Measurements from ENCODE around the gene C12orf57. TPM values are rescaled to one million over a fixed set of nuclear protein-coding genes. Genes with fewer than 3 reads are reported as not detected.

C12orf57 gene
- total and polyA plus RNA-seq, 9 of the 15 experiments (the other 6 are each of a cell fraction or from before 2014, with no cell fraction given): 26.7 to 191 (median 107) TPM

GRCh38 chr12:6938353-6939190 is 5.2 kb upstream of the C12orf57 start:
- H3K9me1 ChIP-seq (ENCODE audit: control insufficient read depth, insufficient read depth, low read length): no peaks in the 10 kb centered on the region
- WGBS (ENCODE audit: insufficient coverage, low coverage, missing lambda C conversion rate): 82% methylated on average over 31 of the region's 32 CpGs
- DNase-seq (ENCODE audit: extremely low read depth in 1 of 4, low spot score in 3 of 4) (no peak), FAIRE-seq (no peak), ATAC-seq (no peak)
- in situ Hi-C loops (cut with MboI) (no loop called here), intact Hi-C loops (cut with micrococcal nuclease) (no loop called here)
- POLR2A ChIA-PET: interaction anchor here (0.5 to 2.8 kb wide), 12 partner anchors 9 to 405 kb away, joined by 3 to 18 read pairs (median 4); partner anchors contain the start of genes ATN1 and SPSB2
- H2AFZ ChIP-seq (ENCODE audit: low read depth, low read length): peak overlapping the region; percentile 54; the same call in 1 of the 2 replicates
- peak overlapping the region; percentile 82 for H3K4me2 ChIP-seq (ENCODE audit: insufficient read depth, low read length)
- H4K20me1 ChIP-seq (replicated peaks; ENCODE audit: control insufficient read depth, insufficient read depth, low read length): no peaks in the 10 kb centered on the region
- peaks cover 7 to 56% of the 10 kb centered on the region in 2 experiments; a peak in 4 of 5 replicates for H3K4me1 ChIP-seq (replicated peaks in 1 of 2; ENCODE audit: control insufficient read depth in 2 of 2, insufficient read depth in 2 of 2, low read length in 2 of 2)
- peaks cover 1% of the 10 kb centered on the region; the same call in 2 of the 3 replicates for H3K79me2 ChIP-seq (ENCODE audit: control insufficient read depth, insufficient read depth, low read length)
- no peaks in the 10 kb centered on the region for H3K27me3 ChIP-seq (ENCODE audit: control insufficient read depth in 2 of 2, insufficient read depth in 2 of 2, low read length in 2 of 2)
- H3K4me3 ChIP-seq: peak overlapping the region; percentile 44; the same call in 1 of the 2 replicates
- no TSS peak for BruUV-seq (replicated peaks)
- H3K36me3 ChIP-seq (ENCODE audit: control insufficient read depth, insufficient read depth, low read length): peaks cover 69% of the 10 kb centered on the region; the same call in 2 of the 3 replicates
- no peaks in the 10 kb centered on the region for H3K9me3 ChIP-seq (replicated peaks; ENCODE audit: control insufficient read depth, insufficient read depth, low read depth, low read length)
- H3K9ac ChIP-seq (ENCODE audit: insufficient read depth in 1 of 2, low read depth in 2 of 2, low read length in 2 of 2): peak overlapping the region; percentile 84 to 97
- H3K27ac ChIP-seq (ENCODE audit: extremely low read depth, low read depth, low read length): peak overlapping the region; percentile 79; the same call in 2 of the 3 replicates
- CTCF ChIA-PET (ENCODE audit: low intra/inter-chr PET ratio): no interaction called here
- peak; percentile 87 for TF ChIP-seq POLR2G (IDR thresholded peaks at IDR 0.05; ENCODE audit: low read depth, low read length)
- TF ChIP-seq, protein P1, sequence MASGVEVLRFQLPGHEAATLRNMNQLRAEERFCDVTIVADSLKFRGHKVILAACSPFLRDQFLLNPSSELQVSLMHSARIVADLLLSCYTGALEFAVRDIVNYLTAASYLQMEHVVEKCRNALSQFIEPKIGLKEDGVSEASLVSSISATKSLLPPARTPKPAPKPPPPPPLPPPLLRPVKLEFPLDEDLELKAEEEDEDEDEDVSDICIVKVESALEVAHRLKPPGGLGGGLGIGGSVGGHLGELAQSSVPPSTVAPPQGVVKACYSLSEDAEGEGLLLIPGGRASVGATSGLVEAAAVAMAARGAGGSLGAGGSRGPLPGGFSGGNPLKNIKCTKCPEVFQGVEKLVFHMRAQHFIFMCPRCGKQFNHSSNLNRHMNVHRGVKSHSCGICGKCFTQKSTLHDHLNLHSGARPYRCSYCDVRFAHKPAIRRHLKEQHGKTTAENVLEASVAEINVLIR (CRISPR knock-in tag; IDR thresholded peaks at IDR 0.05): no peak
- TF ChIP-seq CBX2 (IDR thresholded peaks at IDR 0.05; ENCODE audit: insufficient read depth, low read length, poor library complexity, severe bottlenecking): no peak
- no peak for TF ChIP-seq SAP30 (IDR thresholded peaks at IDR 0.05; ENCODE audit: borderline replicate concordance, insufficient read depth, low read depth, low read length, poor library complexity, severe bottlenecking)
- peak; percentile 70 for TF ChIP-seq RBM22 (IDR thresholded peaks at IDR 0.05; ENCODE audit: low read depth, low read length, poor library complexity, severe bottlenecking)
- TF ChIP-seq JUN (IDR thresholded peaks at IDR 0.05; ENCODE audit: borderline replicate concordance, low read depth, low read length): no peak
- TF ChIP-seq JUN (CRISPR knock-in tag; IDR thresholded peaks at IDR 0.05; ENCODE audit: borderline replicate concordance): no peak
- no peak for TF ChIP-seq PML (IDR thresholded peaks at IDR 0.05; ENCODE audit: low read length)
- TF ChIP-seq TCFL5 (CRISPR knock-in tag; conservative IDR thresholded peaks at IDR 0.05): no peak
- no peak for TF ChIP-seq ZNF280B (CRISPR knock-in tag; IDR thresholded peaks at IDR 0.05)
- TF ChIP-seq, protein P2, sequence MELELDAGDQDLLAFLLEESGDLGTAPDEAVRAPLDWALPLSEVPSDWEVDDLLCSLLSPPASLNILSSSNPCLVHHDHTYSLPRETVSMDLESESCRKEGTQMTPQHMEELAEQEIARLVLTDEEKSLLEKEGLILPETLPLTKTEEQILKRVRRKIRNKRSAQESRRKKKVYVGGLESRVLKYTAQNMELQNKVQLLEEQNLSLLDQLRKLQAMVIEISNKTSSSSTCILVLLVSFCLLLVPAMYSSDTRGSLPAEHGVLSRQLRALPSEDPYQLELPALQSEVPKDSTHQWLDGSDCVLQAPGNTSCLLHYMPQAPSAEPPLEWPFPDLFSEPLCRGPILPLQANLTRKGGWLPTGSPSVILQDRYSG (tag; conservative IDR thresholded peaks at IDR 0.05; ENCODE audit: low read depth): no peak
- no peak for TF ChIP-seq SMAD3 (CRISPR knock-in tag; conservative IDR thresholded peaks at IDR 0.05)
- no peak for TF ChIP-seq EP300 (IDR thresholded peaks at IDR 0.05; ENCODE audit: low read length)
- no peak for TF ChIP-seq ETS1 (conservative IDR thresholded peaks at IDR 0.05; ENCODE audit: control insufficient read depth, low read depth, low read length)
- peak; percentile 17; the same call in 1 of the 2 replicates for TF ChIP-seq SUPT5H (IDR thresholded peaks at IDR 0.05)
- TF ChIP-seq RBM17 (IDR thresholded peaks at IDR 0.05; ENCODE audit: borderline replicate concordance, low read depth, low read length): no peak
